Measurements from ENCODE around the gene STK32B.

- no peak for TF ChIP-seq POLR2A (IDR thresholded peaks at IDR 0.05)
- no peak for TF ChIP-seq CTCF (IDR thresholded peaks at IDR 0.05)
These were observed 6.2 kb upstream of the STK32B start for GRCh38 chr4:5045097-5045496.
